Measurements from ENCODE around the gene FEZ2.

FEZ2 gene

GRCh38 chr2:36534275-36534799 is 63.6 kb downstream of the FEZ2 start:
- DNase-seq (ENCODE audit: low read depth in 1 of 2, low spot score in 1 of 2), result no peak

DNA sequence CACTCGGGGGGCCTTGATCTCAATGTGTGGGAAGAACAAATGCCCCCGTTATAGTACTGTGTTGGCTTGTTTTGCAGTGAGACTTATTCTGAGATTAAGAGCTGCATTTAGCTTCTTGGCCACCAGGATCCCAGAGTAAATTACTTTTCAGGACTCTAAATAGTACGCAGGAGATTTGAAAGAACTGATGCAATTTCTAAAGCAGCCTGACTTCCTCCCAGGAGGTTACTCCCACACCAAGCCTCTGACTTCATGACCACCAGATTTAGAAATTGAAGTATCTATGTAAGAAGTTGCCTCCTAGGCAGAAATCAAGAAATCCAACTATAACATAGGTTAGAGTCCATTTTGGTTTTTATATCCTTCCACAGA is 67.0 kb downstream of the FEZ2 start:
- DNase-seq (ENCODE audit: low read depth in 1 of 2, low spot score in 1 of 2), result no peak

- DNase-seq (ENCODE audit: low read depth in 1 of 2, low spot score in 1 of 2), result no peak
Measured at GRCh38 chr2:36530178-36530982, 67.6 kb downstream of the FEZ2 start.

- DNase-seq (ENCODE audit: low read depth in 1 of 2, low spot score in 1 of 2), result no peak
Measured at GRCh38 chr2:36528766-36529392, 69.1 kb downstream of the FEZ2 start.

- DNase-seq (ENCODE audit: low read depth in 1 of 2, low spot score in 1 of 2), result no peak
Measured at GRCh38 chr2:36528274-36528673, 69.7 kb downstream of the FEZ2 start.

- DNase-seq (ENCODE audit: low read depth in 1 of 2, low spot score in 1 of 2), result no peak
Measured at GRCh38 chr2:36526226-36526625, 71.7 kb downstream of the FEZ2 start.

DNA sequence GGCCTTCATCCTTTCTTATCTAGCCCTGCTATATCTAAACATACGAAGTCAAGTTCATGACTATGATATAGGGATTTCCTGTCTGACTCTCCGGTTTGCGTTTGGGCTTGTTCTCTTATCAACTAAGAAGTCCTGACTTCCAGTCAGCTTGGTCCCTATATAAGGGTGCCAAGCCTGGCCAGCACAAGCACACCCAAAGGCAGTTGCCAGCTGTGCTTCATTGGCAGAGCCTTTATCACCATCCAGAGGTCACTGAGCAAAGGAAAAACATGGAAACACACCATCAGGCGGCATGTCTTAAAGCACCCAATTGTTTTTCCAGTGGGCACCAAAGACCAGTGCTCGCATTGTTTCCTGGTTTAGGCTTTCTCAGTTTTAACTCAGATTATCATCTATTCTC is 72.7 kb downstream of the FEZ2 start:
- DNase-seq (ENCODE audit: low read depth in 1 of 2, low spot score in 1 of 2), result no peak

- no peak for DNase-seq (ENCODE audit: low read depth in 1 of 2, low spot score in 1 of 2)
Measured at GRCh38 chr2:36523153-36523552, 74.8 kb downstream of the FEZ2 start.

GRCh38 chr2:36520431-36520830 is 77.5 kb downstream of the FEZ2 start:
- no peak for DNase-seq (ENCODE audit: low read depth in 1 of 2, low spot score in 1 of 2)

DNA sequence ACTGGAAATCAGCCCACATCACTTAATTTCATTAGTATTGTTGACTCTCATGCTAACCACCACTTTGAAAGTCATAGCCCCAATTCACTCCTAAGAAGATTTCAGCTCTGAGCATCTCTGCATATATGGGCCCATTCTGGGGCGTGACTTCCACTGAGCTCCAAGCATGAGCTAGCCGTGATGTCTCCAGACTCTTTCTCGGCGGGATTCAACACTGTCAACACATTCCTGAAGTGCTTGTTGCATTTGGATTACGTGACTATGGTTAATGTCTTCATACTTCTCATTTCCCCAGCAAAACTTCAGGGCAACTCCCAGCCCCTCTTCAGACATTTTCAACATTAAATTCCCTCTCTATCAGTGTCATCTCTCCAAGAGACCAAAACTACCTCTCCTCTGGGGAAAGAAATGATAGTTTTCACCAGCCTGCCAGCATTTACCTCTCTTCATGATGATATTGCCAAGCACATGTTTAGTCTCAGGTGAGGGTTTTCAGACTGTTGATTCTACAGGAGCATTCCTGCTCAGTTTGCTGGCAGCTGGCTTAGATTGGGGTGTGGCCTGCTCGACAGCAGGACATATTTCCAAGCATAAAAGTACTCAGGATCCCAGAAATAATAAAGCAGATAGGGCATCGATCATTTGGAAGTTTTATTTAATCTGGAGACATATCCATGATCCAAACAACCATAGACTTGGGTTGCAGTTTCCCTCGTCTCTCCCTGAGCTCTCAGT is 81.7 kb downstream of the FEZ2 start:
- DNase-seq (ENCODE audit: low read depth in 1 of 2, low spot score in 1 of 2), result no peak

DNA sequence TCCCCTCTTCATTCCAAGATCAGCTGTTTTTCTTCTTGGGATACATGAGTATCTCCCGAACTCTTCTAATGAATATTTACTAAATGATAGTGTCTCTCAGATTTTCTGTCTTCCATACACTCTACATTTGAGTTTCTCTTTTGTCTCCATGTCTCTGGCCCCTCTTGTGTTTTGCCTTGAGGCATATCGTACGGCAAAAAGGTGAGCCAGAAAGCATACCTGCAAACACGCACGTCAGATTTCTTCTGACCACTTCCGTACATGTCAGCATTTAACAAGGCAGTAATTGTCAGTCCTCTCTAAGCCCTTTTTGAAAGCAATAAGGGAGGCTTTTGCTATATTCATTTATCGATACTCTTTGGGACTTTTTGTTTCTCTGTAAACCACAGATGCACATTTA is 82.4 kb downstream of the FEZ2 start:
- DNase-seq (ENCODE audit: low read depth in 1 of 2, low spot score in 1 of 2), result no peak

- DNase-seq (ENCODE audit: low read depth in 1 of 2, low spot score in 1 of 2), result no peak
Measured at GRCh38 chr2:36513661-36514060, 84.3 kb downstream of the FEZ2 start.

DNA sequence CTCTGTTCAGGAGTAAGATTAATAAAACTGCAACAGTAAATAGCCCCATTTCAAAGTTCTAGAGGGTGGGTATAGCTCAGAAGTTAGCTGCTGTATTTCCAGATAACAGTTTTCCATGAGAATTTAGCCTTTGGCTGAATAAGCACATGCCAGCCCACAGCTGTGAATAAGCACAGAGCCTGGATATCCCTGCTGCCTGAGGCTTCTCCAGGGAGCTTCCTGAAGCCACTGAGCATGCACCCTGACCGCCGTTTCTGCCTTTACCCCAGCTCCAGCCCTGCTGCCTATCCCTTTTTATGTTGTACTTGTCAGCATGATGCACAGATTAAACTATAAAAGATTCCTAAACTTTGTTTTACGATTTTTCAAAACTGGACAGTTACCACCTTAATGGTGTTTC is 85.3 kb downstream of the FEZ2 start:
- no peak for DNase-seq (ENCODE audit: low read depth in 1 of 2, low spot score in 1 of 2)

DNA sequence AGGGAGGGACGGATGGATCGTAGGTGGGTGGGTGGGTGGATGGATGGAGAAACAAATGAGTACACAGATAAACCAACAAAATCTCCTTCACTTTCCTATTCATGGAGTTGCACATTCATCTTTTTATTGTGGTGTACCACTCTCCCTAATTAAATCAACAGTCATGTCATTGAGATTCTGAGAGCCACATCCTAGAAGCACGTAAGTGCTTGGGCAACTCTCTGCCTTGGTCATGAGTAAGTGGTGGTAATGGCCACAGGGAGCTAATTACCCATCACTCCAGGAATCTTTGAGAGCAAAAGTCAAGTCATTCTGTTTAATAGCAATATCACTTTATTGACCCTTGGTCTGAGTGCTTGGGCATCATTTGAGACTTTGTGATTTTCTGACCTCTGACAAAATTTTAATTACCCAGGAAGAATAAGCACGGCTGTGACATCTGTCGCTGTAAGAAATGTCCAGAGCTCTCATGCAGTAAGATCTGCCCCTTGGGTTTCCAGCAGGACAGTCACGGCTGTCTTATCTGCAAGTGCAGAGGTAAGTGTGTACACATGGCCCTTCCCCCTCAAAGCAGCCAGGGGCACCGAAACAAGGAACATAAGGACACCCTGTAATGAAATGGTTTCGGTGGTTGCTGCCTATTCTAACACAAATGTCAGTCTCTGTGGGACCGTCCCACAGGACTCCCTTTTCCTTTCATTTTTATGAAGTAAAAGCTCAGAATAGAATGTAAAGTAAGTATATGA is 85.9 kb downstream of the FEZ2 start:
- no peak for DNase-seq (ENCODE audit: low read depth in 1 of 2, low spot score in 1 of 2)

- no peak for DNase-seq (ENCODE audit: low read depth in 1 of 2, low spot score in 1 of 2)
Measured at GRCh38 chr2:36509075-36509474, 88.9 kb downstream of the FEZ2 start.

DNA sequence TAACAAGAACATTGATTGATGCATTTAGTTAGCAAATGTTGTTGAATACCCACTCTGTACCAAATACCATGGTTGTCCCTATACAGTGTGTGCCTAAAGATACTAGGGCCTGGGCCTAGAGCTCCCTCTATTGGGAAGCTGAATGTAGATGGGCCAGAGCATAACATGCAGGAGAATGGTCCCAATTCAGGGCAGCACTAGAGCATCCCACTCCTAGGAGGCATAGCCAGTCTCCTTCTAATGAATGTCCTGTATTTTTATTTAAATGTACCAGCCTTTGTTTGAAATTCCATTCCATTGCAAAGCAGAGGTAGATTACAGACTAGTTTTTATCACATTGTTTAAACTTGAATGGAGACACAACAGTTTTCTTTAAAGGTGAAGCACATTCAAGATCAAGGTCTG is 90.6 kb downstream of the FEZ2 start:
- DNase-seq (ENCODE audit: low read depth in 1 of 2, low spot score in 1 of 2), result no peak

Data from activated T-helper 1 cell treated with anti-CD3 and anti-CD28 coated beads, Interleukin-2, amount 50 U/mL, for 16 hours (primary cell).